ENCODE results near the gene DIPK1C. TPM values are rescaled to one million over a fixed set of nuclear protein-coding genes. Genes with fewer than 3 reads are reported as not detected.
A peak's percentile ranks its signal among the peaks of the same experiment; 100 is the strongest.

The DIPK1C gene
- total and polyA plus RNA-seq, 9 of the 15 experiments (the other 6 are each of a cell fraction or from before 2014, with no cell fraction given), result 0.04 to 0.32 (median 0.15) TPM; not detected in 2

- no peak for ATAC-seq
- no peaks in the 10 kb centered on the region for H4K20me1 ChIP-seq (replicated peaks; ENCODE audit: control insufficient read depth, insufficient read depth, low read length)
- CTCF ChIA-PET (ENCODE audit: low intra/inter-chr PET ratio), result interaction anchor here (0.6 kb wide), 1 partner anchor 9 kb away, joined by 3 read pairs; no protein-coding TSS in a partner anchor
- peaks cover 7 to 47% of the 10 kb centered on the region in 2 experiments for H3K27me3 ChIP-seq (ENCODE audit: control insufficient read depth in 2 of 2, insufficient read depth in 2 of 2, low read length in 2 of 2)
- no peaks in the 10 kb centered on the region for H3K4me1 ChIP-seq (replicated peaks in 1 of 2; ENCODE audit: control insufficient read depth in 2 of 2, insufficient read depth in 2 of 2, low read length in 2 of 2)
- no peak overlapping the region for H3K27ac ChIP-seq (ENCODE audit: extremely low read depth, low read depth, low read length)
- H3K79me2 ChIP-seq (ENCODE audit: control insufficient read depth, insufficient read depth, low read length), result no peaks in the 10 kb centered on the region
- no TSS peak for BruUV-seq (replicated peaks)
- no peaks in the 10 kb centered on the region for H3K9me3 ChIP-seq (replicated peaks; ENCODE audit: control insufficient read depth, insufficient read depth, low read depth, low read length)
- no peak for FAIRE-seq
- intact Hi-C loops (cut with micrococcal nuclease), result no loop called here
- in situ Hi-C loops (cut with MboI), result no loop called here
- H2AFZ ChIP-seq (ENCODE audit: low read depth, low read length), result 0 out of 2 replicates have a peak overlapping the region, but pooled peaks have one; percentile 44
- H3K4me2 ChIP-seq (ENCODE audit: insufficient read depth, low read length), result no peak overlapping the region
- no peak for DNase-seq (ENCODE audit: extremely low read depth in 1 of 4, low spot score in 3 of 4)
- no peaks in the 10 kb centered on the region for H3K9me1 ChIP-seq (ENCODE audit: control insufficient read depth, insufficient read depth, low read length)
- no peak overlapping the region for H3K4me3 ChIP-seq
- no peaks in the 10 kb centered on the region for H3K36me3 ChIP-seq (ENCODE audit: control insufficient read depth, insufficient read depth, low read length)
- no peak overlapping the region for H3K9ac ChIP-seq (ENCODE audit: insufficient read depth in 1 of 2, low read depth in 2 of 2, low read length in 2 of 2)
- POLR2A ChIA-PET, result no interaction called here
- 7% methylated on average over 5 of the region's 5 CpGs for WGBS (ENCODE audit: insufficient coverage, low coverage, missing lambda C conversion rate)
- TF ChIP-seq ZNF644 (tag; IDR thresholded peaks at IDR 0.05; ENCODE audit: low read depth) (no peak), CBX2 (IDR thresholded peaks at IDR 0.05; ENCODE audit: insufficient read depth, low read length, poor library complexity, severe bottlenecking) (no peak), ZNF407 (IDR thresholded peaks at IDR 0.05; ENCODE audit: low read depth) (no peak), CBFA2T3 (IDR thresholded peaks at IDR 0.05) (no peak), ZNF311 (CRISPR knock-in tag; IDR thresholded peaks at IDR 0.05) (no peak), RREB1 (CRISPR knock-in tag; IDR thresholded peaks at IDR 0.05) (no peak), PHB (CRISPR knock-in tag; IDR thresholded peaks at IDR 0.05) (no peak), KAT8 (IDR thresholded peaks at IDR 0.05; ENCODE audit: low read depth) (no peak), ZNF79 (CRISPR knock-in tag; IDR thresholded peaks at IDR 0.05; ENCODE audit: low read depth) (no peak), HMG20A (CRISPR knock-in tag; conservative IDR thresholded peaks at IDR 0.05) (no peak)
These were observed 26.9 kb downstream of the DIPK1C start for GRCh38 chr18:74430231-74430630.
